Progenitor cell of endocrine pancreas (in vitro differentiated cells): ENCODE results near the gene PHC3. TPM values are rescaled to one million over a fixed set of nuclear protein-coding genes. Genes with fewer than 3 reads are reported as not detected.

Experiments
- DNase-seq: peaks from one replicate; pipeline ENCODE4 v3.0.0; 2021; ENCODE audit warnings: low spot score; ENCODE audit not compliant: unreplicated experiment
- H3K27ac Mint-ChIP-seq: 2 replicates; pipeline ENCODE4 v1.8.0; 2021; ENCODE audit warnings: mild to moderate bottlenecking, moderate library complexity, mixed read lengths
- H3K27me3 Mint-ChIP-seq: 2 replicates; pipeline ENCODE4 v1.8.0; 2021; ENCODE audit warnings: mixed read lengths
- H3K36me3 Mint-ChIP-seq: 2 replicates; pipeline ENCODE4 v1.8.0; 2022; ENCODE audit warnings: mixed read lengths; ENCODE audit not compliant: insufficient read depth
- H3K4me1 Mint-ChIP-seq: 2 replicates; pipeline ENCODE4 v1.8.0; 2021; ENCODE audit warnings: low read depth, mixed read lengths
- H3K4me3 Mint-ChIP-seq: 2 replicates; pipeline ENCODE4 v1.8.0; 2021; ENCODE audit warnings: low read depth, mild to moderate bottlenecking, moderate library complexity, mixed read lengths
- H3K9me3 Mint-ChIP-seq: 2 replicates; pipeline ENCODE4 v1.8.0; 2021; ENCODE audit warnings: low read depth, mixed read lengths
- total RNA-seq: library from RNA; stranded (reverse); gene quantifications from 2 replicates; pipeline ENCODE4 v1.2.1, GENCODE V29; 2021
- TF ChIP-seq, protein P1 (sequence below): fragments of 200-600 bp; sonication (generic); IDR thresholded peaks from one replicate; pipeline ENCODE4 v1.5.0; 2021; ENCODE audit warnings: antibody characterized with exemption, mild to moderate bottlenecking; ENCODE audit not compliant: unreplicated experiment

The PHC3 gene
- total RNA-seq, 1 donor from 2014 or later, result 71.8 TPM

GRCh38 chr3:170098753-170099152 is 82.8 kb downstream of the PHC3 start:
- TF ChIP-seq, protein P1, sequence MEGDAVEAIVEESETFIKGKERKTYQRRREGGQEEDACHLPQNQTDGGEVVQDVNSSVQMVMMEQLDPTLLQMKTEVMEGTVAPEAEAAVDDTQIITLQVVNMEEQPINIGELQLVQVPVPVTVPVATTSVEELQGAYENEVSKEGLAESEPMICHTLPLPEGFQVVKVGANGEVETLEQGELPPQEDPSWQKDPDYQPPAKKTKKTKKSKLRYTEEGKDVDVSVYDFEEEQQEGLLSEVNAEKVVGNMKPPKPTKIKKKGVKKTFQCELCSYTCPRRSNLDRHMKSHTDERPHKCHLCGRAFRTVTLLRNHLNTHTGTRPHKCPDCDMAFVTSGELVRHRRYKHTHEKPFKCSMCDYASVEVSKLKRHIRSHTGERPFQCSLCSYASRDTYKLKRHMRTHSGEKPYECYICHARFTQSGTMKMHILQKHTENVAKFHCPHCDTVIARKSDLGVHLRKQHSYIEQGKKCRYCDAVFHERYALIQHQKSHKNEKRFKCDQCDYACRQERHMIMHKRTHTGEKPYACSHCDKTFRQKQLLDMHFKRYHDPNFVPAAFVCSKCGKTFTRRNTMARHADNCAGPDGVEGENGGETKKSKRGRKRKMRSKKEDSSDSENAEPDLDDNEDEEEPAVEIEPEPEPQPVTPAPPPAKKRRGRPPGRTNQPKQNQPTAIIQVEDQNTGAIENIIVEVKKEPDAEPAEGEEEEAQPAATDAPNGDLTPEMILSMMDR, result no peak
- Mint-ChIP-seq H3K36me3 (peaks cover 22% of the 10 kb centered on the region), H3K9me3 (no peaks in the 10 kb centered on the region), H3K27ac (peak overlapping the region; percentile 42), H3K4me3 (no peak overlapping the region), H3K4me1 (no peaks in the 10 kb centered on the region), H3K27me3 (no peaks in the 10 kb centered on the region)
- no peak for DNase-seq

- TF ChIP-seq, protein P1, result no peak
- Mint-ChIP-seq H3K27ac (no peak overlapping the region), H3K4me1 (peaks cover under 1% of the 10 kb centered on the region), H3K4me3 (no peak overlapping the region), H3K9me3 (no peaks in the 10 kb centered on the region), H3K27me3 (no peaks in the 10 kb centered on the region), H3K36me3 (peaks cover 20% of the 10 kb centered on the region)
- DNase-seq, result no peak
These were observed 85.2 kb downstream of the PHC3 start for GRCh38 chr3:170096342-170096741.

GRCh38 chr3:170095771-170096170 is 85.8 kb downstream of the PHC3 start:
- Mint-ChIP-seq H3K4me1 (peaks cover 6% of the 10 kb centered on the region), H3K27ac (no peak overlapping the region), H3K36me3 (peaks cover 20% of the 10 kb centered on the region), H3K4me3 (no peak overlapping the region), H3K9me3 (no peaks in the 10 kb centered on the region), H3K27me3 (no peaks in the 10 kb centered on the region)
- TF ChIP-seq, protein P1, result no peak
- no peak for DNase-seq

- Mint-ChIP-seq H3K27ac (no peak overlapping the region), H3K4me1 (peaks cover 13% of the 10 kb centered on the region), H3K27me3 (no peaks in the 10 kb centered on the region), H3K36me3 (peaks cover 18% of the 10 kb centered on the region), H3K9me3 (no peaks in the 10 kb centered on the region), H3K4me3 (no peak overlapping the region)
- TF ChIP-seq, protein P1, result no peak
- DNase-seq, result no peak
These were observed 88.6 kb downstream of the PHC3 start for GRCh38 chr3:170092907-170093306.

- TF ChIP-seq, protein P1, result no peak
- H3K27ac Mint-ChIP-seq, result no peak overlapping the region
These were observed 90.9 kb downstream of the PHC3 start for GRCh38 chr3:170090601-170090981.

More at GRCh38 chr3:170090601-170090981, 90.9 kb downstream of the PHC3 start:
- Mint-ChIP-seq H3K9me3 (no peaks in the 10 kb centered on the region), H3K4me3 (no peak overlapping the region), H3K4me1 (peaks cover 13% of the 10 kb centered on the region), H3K27me3 (no peaks in the 10 kb centered on the region), H3K36me3 (peaks cover 10% of the 10 kb centered on the region)
- no peak for DNase-seq
